Neuronal stem cell (in vitro differentiated cells): ENCODE data around the gene SYNE1.
"Not testable (repeated sequence)": the region's sequence is repeated elsewhere in the genome, so short reads cannot be mapped to it uniquely, and the experiment has no call there.

Source experiments
- DNase-seq: peaks from one replicate; pipeline ENCODE4 v3.0.0-alpha.2; 2013; ENCODE audit warnings: low spot score
- H2AFZ ChIP-seq: one replicate; pipeline ENCODE4 v1.6.1; 2013; ENCODE audit warnings: mild to moderate bottlenecking, low read length, inconsistent platforms
- H2AK5ac ChIP-seq: 2 replicates; pipeline ENCODE4 v1.6.1; 2013; ENCODE audit warnings: low read depth, mild to moderate bottlenecking, inconsistent platforms, low read length, moderate library complexity, mixed read lengths
- H2BK120ac ChIP-seq: 2 replicates; pipeline ENCODE4 v1.6.1; 2013; ENCODE audit warnings: low read depth, mild to moderate bottlenecking, inconsistent platforms, low read length, moderate library complexity, mixed read lengths
- H2BK12ac ChIP-seq: one replicate; pipeline ENCODE4 v1.6.1; 2013; ENCODE audit warnings: low read length, inconsistent platforms
- H2BK15ac ChIP-seq: 2 replicates; pipeline ENCODE4 v1.6.1; 2013; ENCODE audit warnings: mild to moderate bottlenecking, low read length, inconsistent platforms, mixed read lengths
- H2BK5ac ChIP-seq: one replicate; pipeline ENCODE4 v1.6.1; 2013; ENCODE audit warnings: inconsistent platforms, mild to moderate bottlenecking, low read length, moderate library complexity
- H3K14ac ChIP-seq: one replicate; pipeline ENCODE4 v1.6.1; 2013; ENCODE audit warnings: low read length, inconsistent platforms
- H3K18ac ChIP-seq: 2 replicates; pipeline ENCODE4 v1.6.1; 2013; ENCODE audit warnings: low read length, inconsistent platforms
- H3K23ac ChIP-seq: 2 replicates; pipeline ENCODE4 v1.6.1; 2013; ENCODE audit warnings: low read depth, mild to moderate bottlenecking, mixed read lengths, low read length, inconsistent platforms; ENCODE audit not compliant: poor library complexity
- H3K27ac ChIP-seq: replicated peaks from 3 replicates; pipeline ENCODE4 v1.5.1; 2013; ENCODE audit warnings: low read length, inconsistent platforms
- H3K27me3 ChIP-seq, 3 experiments: 2 replicates each; pipeline ENCODE4 v1.6.1; 2013; ENCODE audit warnings: low read length in 3 of 3, mild to moderate bottlenecking in 2 of 3, inconsistent platforms in 1 of 3, low read depth in 1 of 3, mixed read lengths in 1 of 3, moderate library complexity in 1 of 3; ENCODE audit not compliant: control insufficient read depth in 3 of 3, insufficient read depth in 3 of 3
- H3K36me3 ChIP-seq, 2 donors: replicated peaks in 1 of 2; 2 replicates each; pipeline ENCODE4 v1.6.1; 2013; ENCODE audit warnings: low read length in 2 of 2; ENCODE audit not compliant: control insufficient read depth in 2 of 2, insufficient read depth in 2 of 2
- H3K4ac ChIP-seq: 2 replicates; pipeline ENCODE4 v1.6.1; 2013; ENCODE audit warnings: inconsistent platforms, mild to moderate bottlenecking, low read length, moderate library complexity
- H3K4me1 ChIP-seq, 2 donors: 1 replicate in 1 of 2; 2 replicates in 1 of 2; pipeline ENCODE4 v1.6.1; 2013; ENCODE audit warnings: low read length in 2 of 2, low read depth in 1 of 2; ENCODE audit not compliant: control insufficient read depth in 2 of 2, insufficient read depth in 1 of 2
- H3K4me2 ChIP-seq: one replicate; pipeline ENCODE4 v1.6.1; 2013; ENCODE audit warnings: mild to moderate bottlenecking, low read length, inconsistent platforms; ENCODE audit not compliant: insufficient read depth, poor library complexity, severe bottlenecking
- H3K4me3 ChIP-seq, 2 donors: 2 replicates each; pipeline ENCODE4 v1.5.1; 2013; ENCODE audit warnings: low read length in 2 of 2, mild to moderate bottlenecking in 2 of 2, inconsistent platforms in 1 of 2, moderate library complexity in 1 of 2
- H3K79me1 ChIP-seq: one replicate; pipeline ENCODE4 v1.6.1; 2013; ENCODE audit warnings: low read depth, mild to moderate bottlenecking, inconsistent platforms, low read length, moderate library complexity
- H3K9ac ChIP-seq: one replicate; pipeline ENCODE4 v1.6.1; 2013; ENCODE audit warnings: mild to moderate bottlenecking, low read depth, low read length, inconsistent platforms; ENCODE audit not compliant: poor library complexity
- H3K9me3 ChIP-seq, 2 donors: replicated peaks in 1 of 2; 2 replicates each; pipeline versions ENCODE3 to v1.6.1; 2013; ENCODE audit warnings: low read length in 2 of 2, mild to moderate bottlenecking in 2 of 2, inconsistent platforms in 1 of 2, low read depth in 1 of 2, mixed read lengths in 1 of 2, moderate library complexity in 1 of 2; ENCODE audit not compliant: control insufficient read depth in 2 of 2, insufficient read depth in 1 of 2
- H4K8ac ChIP-seq: one replicate; pipeline ENCODE4 v1.6.1; 2013; ENCODE audit warnings: low read depth, mild to moderate bottlenecking, inconsistent platforms, low read length, moderate library complexity
- H4K91ac ChIP-seq: one replicate; pipeline ENCODE4 v1.6.1; 2013; ENCODE audit warnings: low read length, low read depth, mild to moderate bottlenecking, inconsistent platforms; ENCODE audit not compliant: poor library complexity
- WGBS, 2 donors: extraction: QIAGEN DNeasy Blood & Tissue Kit; methylation state at CpG; one replicate each; pipeline ENCODE4 v1.1.7; 2013; ENCODE audit warnings: missing lambda C conversion rate in 2 of 2, mixed read lengths in 1 of 2; ENCODE audit not compliant: insufficient read length in 2 of 2, insufficient replicate concordance in 1 of 2; ENCODE audit errors: extremely low coverage in 2 of 2; 5-methylcytosine and 5-hydroxymethylcytosine counted together

SYNE1 gene

GRCh38 chr6:152421496-152421895 is 215.7 kb downstream of the SYNE1 start:
- H3K23ac ChIP-seq, H2AFZ ChIP-seq, H3K27ac ChIP-seq, H2BK120ac ChIP-seq, H3K4me1 ChIP-seq, H4K8ac ChIP-seq, H2BK5ac ChIP-seq, H3K4me3 ChIP-seq, H3K27me3 ChIP-seq, H3K18ac ChIP-seq, H3K14ac ChIP-seq, H4K91ac ChIP-seq, H3K79me1 ChIP-seq, H2AK5ac ChIP-seq, H3K36me3 ChIP-seq, H3K9me3 ChIP-seq, DNase-seq, H3K4me2 ChIP-seq, H2BK12ac ChIP-seq, H2BK15ac ChIP-seq, H3K4ac ChIP-seq, H3K9ac ChIP-seq: not testable (repeated sequence)
- no CpG with 5 or more reads among the region's 2 CpGs for WGBS, 2 donors

- H3K9ac ChIP-seq = no peak overlapping the region
- H3K18ac ChIP-seq = no peak overlapping the region
- no peak overlapping the region for H2BK12ac ChIP-seq
- H2BK120ac ChIP-seq = no peak overlapping the region
- H3K4me1 ChIP-seq = no peaks in the 10 kb centered on the region
- no peak overlapping the region for H2BK15ac ChIP-seq
- H3K27me3 ChIP-seq = no peaks in the 10 kb centered on the region
- H2AFZ ChIP-seq = no peak overlapping the region
- no peak overlapping the region for H3K4me2 ChIP-seq
- no peak overlapping the region for H2AK5ac ChIP-seq
- DNase-seq = no peak
- H3K14ac ChIP-seq = no peak overlapping the region
- H2BK5ac ChIP-seq = no peak overlapping the region
- no peak overlapping the region for H3K4me3 ChIP-seq
- H3K79me1 ChIP-seq = no peaks in the 10 kb centered on the region
- H4K91ac ChIP-seq = no peak overlapping the region
- H3K27ac ChIP-seq = no peak overlapping the region
- H3K36me3 ChIP-seq = no peaks in the 10 kb centered on the region
- no peak overlapping the region for H3K4ac ChIP-seq
- peaks cover 0 to 1% of the 10 kb centered on the region in 2 donors for H3K9me3 ChIP-seq
- H4K8ac ChIP-seq = no peak overlapping the region
- no peak overlapping the region for H3K23ac ChIP-seq
Measured at GRCh38 chr6:152420696-152421095, 216.5 kb downstream of the SYNE1 start.

GRCh38 chr6:152418551-152418950 is 218.6 kb downstream of the SYNE1 start:
- no peak overlapping the region for H2BK5ac ChIP-seq
- H3K18ac ChIP-seq = no peak overlapping the region
- no peak overlapping the region for H4K91ac ChIP-seq
- H3K27ac ChIP-seq = no peak overlapping the region
- no peak overlapping the region for H3K14ac ChIP-seq
- no peak overlapping the region for H2AFZ ChIP-seq
- no peak overlapping the region for H2BK12ac ChIP-seq
- H3K4me2 ChIP-seq = no peak overlapping the region
- no peaks in the 10 kb centered on the region for H3K36me3 ChIP-seq
- peaks cover 0 to 1% of the 10 kb centered on the region in 2 donors for H3K9me3 ChIP-seq
- no peak overlapping the region for H3K4me3 ChIP-seq
- no peak overlapping the region for H3K23ac ChIP-seq
- H2AK5ac ChIP-seq = no peak overlapping the region
- H3K27me3 ChIP-seq = no peaks in the 10 kb centered on the region
- H4K8ac ChIP-seq = no peak overlapping the region
- no peak overlapping the region for H2BK120ac ChIP-seq
- H3K79me1 ChIP-seq = no peaks in the 10 kb centered on the region
- H3K9ac ChIP-seq = no peak overlapping the region
- no peak for DNase-seq
- no peak overlapping the region for H3K4ac ChIP-seq
- H2BK15ac ChIP-seq = no peak overlapping the region
- H3K4me1 ChIP-seq = no peaks in the 10 kb centered on the region

GRCh38 chr6:152416652-152417051 is 220.5 kb downstream of the SYNE1 start:
- no CpG with 5 or more reads among the region's 8 CpGs for WGBS, 2 donors
- H2AFZ ChIP-seq = no peak overlapping the region
- no peak overlapping the region for H2AK5ac ChIP-seq
- no peak overlapping the region for H3K4ac ChIP-seq
- no peaks in the 10 kb centered on the region for H3K79me1 ChIP-seq
- no peak for DNase-seq
- no peak overlapping the region for H3K27ac ChIP-seq
- no peak overlapping the region for H2BK12ac ChIP-seq
- H3K4me3 ChIP-seq = no peak overlapping the region
- H2BK15ac ChIP-seq = no peak overlapping the region
- H3K4me1 ChIP-seq = no peaks in the 10 kb centered on the region
- H3K23ac ChIP-seq = no peak overlapping the region
- H3K4me2 ChIP-seq = no peak overlapping the region
- no peaks in the 10 kb centered on the region for H3K36me3 ChIP-seq
- no peak overlapping the region for H3K18ac ChIP-seq
- no peak overlapping the region for H2BK120ac ChIP-seq
- H4K91ac ChIP-seq = no peak overlapping the region
- peaks cover 0 to 1% of the 10 kb centered on the region in 2 donors for H3K9me3 ChIP-seq
- no peak overlapping the region for H3K9ac ChIP-seq
- H2BK5ac ChIP-seq = no peak overlapping the region
- no peak overlapping the region for H3K14ac ChIP-seq
- H4K8ac ChIP-seq = no peak overlapping the region
- H3K27me3 ChIP-seq = no peaks in the 10 kb centered on the region
